HG02938 (cell line): ENCODE results near the gene CPA1.

Experiments used
- ATAC-seq: cut with Tn5 transposase; IDR thresholded peaks from one replicate; pipeline ENCODE4 v1.9.1; 2021; ENCODE audit warnings: mild to moderate bottlenecking, moderate library complexity; ENCODE audit not compliant: unreplicated experiment

The CPA1 gene

GRCh38 chr7:130353196-130353595, 27.1 kb upstream of the CPA1 start:
- ATAC-seq: no peak

GRCh38 chr7:130356121-130356875, 24.0 kb upstream of the CPA1 start:
- ATAC-seq: no peak

GRCh38 chr7:130356876-130357611, 23.2 kb upstream of the CPA1 start:
- ATAC-seq: no peak

- ATAC-seq: no peak
Observed at GRCh38 chr7:130358471-130358870, 21.8 kb upstream of the CPA1 start.

- ATAC-seq: no peak
Observed at GRCh38 chr7:130359276-130359857, 20.9 kb upstream of the CPA1 start.

- ATAC-seq: no peak
Observed at GRCh38 chr7:130360518-130360917, 19.8 kb upstream of the CPA1 start.

GRCh38 chr7:130361681-130362080, 18.6 kb upstream of the CPA1 start:
- ATAC-seq: no peak

GRCh38 chr7:130362251-130362816, 18.0 kb upstream of the CPA1 start:
- ATAC-seq: no peak

GRCh38 chr7:130363026-130363847, 17.1 kb upstream of the CPA1 start:
- ATAC-seq: no peak

- no peak for ATAC-seq
Observed at GRCh38 chr7:130364451-130364850, 15.8 kb upstream of the CPA1 start.

GRCh38 chr7:130365088-130365487, 15.2 kb upstream of the CPA1 start:
- ATAC-seq: no peak

- no peak for ATAC-seq
Observed at GRCh38 chr7:130365511-130366441, 14.5 kb upstream of the CPA1 start.

- no peak for ATAC-seq
Observed at GRCh38 chr7:130366564-130366963, 13.7 kb upstream of the CPA1 start.

- no peak for ATAC-seq
Observed at GRCh38 chr7:130367088-130367755, 13.1 kb upstream of the CPA1 start.

- ATAC-seq: no peak
Observed at GRCh38 chr7:130367836-130368746, 12.2 kb upstream of the CPA1 start.

GRCh38 chr7:130369110-130369711, 11.1 kb upstream of the CPA1 start:
- no peak for ATAC-seq

GRCh38 chr7:130369831-130370550, 10.3 kb upstream of the CPA1 start:
- no peak for ATAC-seq
